Skin epidermis (tissue), 12 donors: ENCODE measurements around the gene ARFGEF3.
"Not testable (repeated sequence)": the region's sequence is repeated elsewhere in the genome, so short reads cannot be mapped to it uniquely, and the experiment has no call there.

Experiments used
- H3K27ac ChIP-seq, 21 experiments: fragments of 200-600 bp; sonication (generic) in 11 of 21; one replicate each; pipeline ENCODE4 v1.5.0; 2020; ENCODE audit warnings: mild to moderate bottlenecking in 3 of 21, inconsistent platforms in 2 of 21, moderate library complexity in 2 of 21
- H3K4me3 ChIP-seq, 7 experiments: fragments of 200-600 bp; sonication (generic) in 2 of 7; one replicate each; pipeline ENCODE4 v1.5.0; 2020; ENCODE audit warnings: inconsistent platforms in 2 of 7, mild to moderate bottlenecking in 2 of 7, moderate library complexity in 1 of 7

Gene ARFGEF3

DNA sequence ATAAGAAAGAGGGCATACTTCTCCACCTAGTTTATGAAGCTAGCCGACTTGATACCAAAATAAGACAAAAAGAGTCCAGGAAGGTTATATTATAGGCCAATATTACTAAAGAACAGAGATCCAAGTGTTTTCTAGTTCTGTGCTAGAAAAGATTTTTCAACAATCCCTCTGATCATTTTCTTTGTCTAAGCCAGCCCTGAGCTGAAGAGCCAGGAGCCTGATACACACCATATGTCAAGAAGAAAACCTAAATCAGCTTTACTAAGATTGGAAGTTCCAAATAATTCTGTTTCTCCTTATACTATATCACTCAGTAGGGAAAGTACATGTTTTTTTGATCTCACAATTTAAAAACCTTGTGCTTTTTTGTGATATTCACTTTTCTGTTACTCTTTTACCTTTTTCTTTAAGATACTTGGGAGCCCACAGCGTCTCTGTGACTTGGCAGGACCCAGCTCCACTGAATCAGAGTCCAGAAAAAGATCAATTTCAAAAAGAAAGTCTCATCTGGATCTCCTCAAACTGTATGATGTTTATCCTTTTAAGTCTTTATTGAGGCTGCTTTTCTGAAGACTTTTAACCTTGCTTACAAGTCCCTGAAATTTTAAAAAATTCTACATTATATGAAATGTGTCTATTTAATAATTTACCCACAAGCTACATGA is 99.5 kb downstream of the ARFGEF3 start:
- Histone ChIP-seq H3K4me3 (no peak overlapping the region), H3K27ac (no peak overlapping the region)

DNA sequence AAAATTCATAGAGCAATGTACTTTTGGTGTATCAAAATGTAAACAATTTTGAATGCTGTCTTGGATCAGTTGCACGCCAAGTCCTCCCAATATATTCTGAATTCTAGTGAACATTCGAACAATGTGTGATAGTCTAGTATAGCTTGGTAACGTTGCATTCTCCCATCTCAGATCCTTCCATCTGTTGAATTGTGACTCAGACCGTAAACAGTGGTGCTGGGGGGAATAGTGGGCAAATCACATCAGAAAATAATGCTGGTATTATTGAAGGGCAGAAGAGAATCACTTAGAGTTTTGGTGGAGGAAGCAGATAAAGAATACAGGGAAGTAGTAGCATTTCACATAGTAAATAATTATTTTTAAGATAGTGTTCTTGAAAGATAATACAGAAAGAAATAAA is 102.2 kb downstream of the ARFGEF3 start:
- Histone ChIP-seq H3K27ac (no peak overlapping the region), H3K4me3 (no peak overlapping the region)

DNA sequence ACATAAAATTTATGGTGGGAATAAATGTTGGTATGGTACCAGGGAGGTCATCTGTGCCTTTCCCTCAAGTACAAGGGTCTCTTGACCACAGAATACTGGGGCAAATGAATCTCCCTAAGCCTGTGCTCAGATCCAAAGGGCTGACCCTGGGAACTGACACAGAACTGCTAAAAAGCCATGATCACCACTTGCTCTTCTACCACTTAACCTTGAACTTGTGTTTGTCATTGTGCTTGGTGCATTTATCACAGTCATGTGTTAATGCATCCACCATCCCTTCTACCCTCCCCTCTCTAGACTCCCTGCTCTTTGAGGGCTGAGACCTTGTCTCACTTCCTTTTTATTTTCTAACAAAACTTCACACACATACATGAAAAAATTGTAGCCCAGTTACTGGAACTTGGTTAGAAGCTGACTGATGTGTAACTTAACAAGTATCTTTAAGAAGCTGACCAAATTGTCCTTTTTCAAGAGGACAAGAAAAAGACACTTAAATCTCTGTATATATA is 102.7 kb downstream of the ARFGEF3 start:
- H3K27ac ChIP-seq = no peak overlapping the region
- no peak overlapping the region for H3K4me3 ChIP-seq

DNA sequence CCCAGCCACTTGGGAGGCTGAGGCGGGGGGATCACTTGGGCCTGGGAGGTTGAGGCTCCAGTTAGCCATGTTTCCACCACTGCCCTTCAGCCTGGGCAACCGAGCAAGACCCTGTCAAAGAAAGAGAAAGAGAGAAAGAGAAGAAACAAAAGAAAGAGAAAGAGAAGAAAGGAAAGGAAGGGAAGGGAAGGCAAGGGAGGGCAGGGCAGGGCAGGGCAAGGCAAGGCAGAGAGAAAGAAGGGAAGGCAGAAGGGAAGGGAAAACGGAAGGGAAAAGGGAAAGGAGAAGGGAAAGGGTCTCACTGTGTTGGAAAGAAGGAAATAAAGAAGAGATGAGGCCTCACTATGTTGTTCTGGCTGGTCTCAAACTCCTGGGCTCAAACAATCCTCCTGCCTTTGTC is 104.4 kb downstream of the ARFGEF3 start:
- Histone ChIP-seq H3K4me3 (no peak overlapping the region), H3K27ac (no peak overlapping the region)

DNA sequence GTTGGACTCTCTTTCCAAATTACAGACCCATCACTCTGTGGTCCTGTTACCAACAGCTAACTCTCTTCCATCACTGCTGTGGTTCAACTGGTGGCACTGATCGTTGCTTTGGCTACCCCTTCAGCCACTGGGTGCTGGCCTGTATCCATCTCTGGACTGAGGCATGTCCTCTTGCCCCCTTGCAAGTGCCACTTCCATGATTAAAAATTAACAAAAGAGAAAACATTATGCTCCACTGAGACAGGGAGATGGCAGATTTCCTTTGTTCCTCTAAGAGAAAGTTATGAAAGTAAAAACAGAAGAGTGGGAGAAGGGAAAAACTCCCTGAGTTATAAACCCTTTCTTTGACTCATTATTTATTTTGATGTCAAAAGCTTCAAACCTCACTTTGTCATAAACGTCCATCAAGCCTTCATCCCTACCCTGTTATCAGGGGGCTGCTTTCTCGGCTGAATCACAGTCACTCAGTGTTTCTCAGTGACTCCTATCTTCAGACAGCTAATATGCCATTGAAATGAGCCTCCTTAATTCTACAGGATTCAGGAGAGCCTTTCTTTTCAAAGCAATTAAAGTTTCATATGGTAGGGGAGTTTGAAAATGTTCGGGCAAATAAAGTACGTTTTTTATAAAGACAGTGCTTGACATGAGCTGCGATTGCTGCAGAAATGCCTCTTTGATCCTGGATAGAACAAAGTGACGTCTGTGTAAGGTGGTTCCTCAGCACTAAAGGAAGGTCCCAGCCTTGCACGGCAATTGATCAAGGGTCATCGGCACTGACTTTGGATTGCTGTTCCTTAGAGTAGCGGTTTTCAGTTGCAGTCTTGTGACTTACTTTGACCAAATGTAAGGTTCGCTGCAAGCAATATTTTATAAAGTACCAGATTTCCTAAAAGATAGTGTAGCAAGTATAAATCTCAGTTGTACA is 106.5 kb downstream of the ARFGEF3 start:
- H3K27ac ChIP-seq = no peak overlapping the region
- H3K4me3 ChIP-seq = no peak overlapping the region

DNA sequence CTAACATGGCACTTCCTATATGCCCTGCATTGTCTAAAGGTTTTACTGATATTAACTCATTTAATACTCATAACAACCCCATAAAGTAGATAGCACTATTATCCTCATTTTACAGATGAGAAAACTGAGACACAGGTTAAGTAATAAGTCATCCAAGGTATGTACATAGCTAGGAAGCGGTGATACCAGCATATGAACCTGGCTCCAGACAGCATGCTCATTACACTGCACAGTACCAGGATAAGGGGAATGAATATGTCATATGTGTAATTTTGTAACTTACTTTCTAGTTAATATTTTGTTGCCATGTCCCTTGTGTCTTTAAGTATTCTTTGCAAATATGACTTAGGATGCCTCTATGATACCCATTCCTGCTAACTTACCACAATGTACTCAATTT is 109.7 kb downstream of the ARFGEF3 start:
- Histone ChIP-seq H3K27ac (no peak overlapping the region), H3K4me3 (no peak overlapping the region)

DNA sequence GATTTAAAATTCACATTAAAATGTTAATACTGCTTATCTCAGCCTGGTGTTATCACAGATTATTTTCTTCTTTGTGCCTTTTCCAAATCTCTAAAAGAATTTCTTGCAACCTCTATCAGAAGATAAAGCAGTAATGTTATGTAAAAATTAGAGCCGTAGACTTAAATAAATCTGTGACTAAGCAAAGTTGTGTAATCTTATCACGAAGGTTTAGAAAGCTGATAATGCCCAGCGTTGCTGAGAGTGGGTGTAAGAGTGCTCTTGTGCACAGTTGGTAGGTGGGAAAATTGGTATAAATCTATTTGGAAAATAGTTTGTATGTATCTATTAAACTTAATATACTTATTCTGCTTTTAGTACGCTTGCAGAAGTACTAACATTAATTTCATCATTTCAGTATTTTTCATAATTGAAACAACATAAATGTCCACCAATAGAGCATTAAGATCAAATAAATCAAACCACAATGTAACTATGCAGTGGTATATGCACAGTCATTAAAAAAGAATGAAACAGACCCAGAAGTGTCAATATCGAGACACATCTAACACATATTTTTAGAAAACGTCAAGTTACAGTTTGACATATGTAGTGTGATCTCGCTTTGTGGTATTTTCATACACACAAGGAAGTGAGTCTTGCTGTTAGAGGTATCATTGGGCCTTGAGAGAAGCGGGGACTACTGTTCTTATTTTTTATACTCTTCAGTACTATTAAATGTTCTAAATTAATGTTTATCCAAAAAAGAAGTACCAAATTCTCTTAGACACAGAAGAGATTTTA is 111.0 kb downstream of the ARFGEF3 start:
- H3K27ac ChIP-seq = no peak overlapping the region
- H3K4me3 ChIP-seq = no peak overlapping the region

DNA sequence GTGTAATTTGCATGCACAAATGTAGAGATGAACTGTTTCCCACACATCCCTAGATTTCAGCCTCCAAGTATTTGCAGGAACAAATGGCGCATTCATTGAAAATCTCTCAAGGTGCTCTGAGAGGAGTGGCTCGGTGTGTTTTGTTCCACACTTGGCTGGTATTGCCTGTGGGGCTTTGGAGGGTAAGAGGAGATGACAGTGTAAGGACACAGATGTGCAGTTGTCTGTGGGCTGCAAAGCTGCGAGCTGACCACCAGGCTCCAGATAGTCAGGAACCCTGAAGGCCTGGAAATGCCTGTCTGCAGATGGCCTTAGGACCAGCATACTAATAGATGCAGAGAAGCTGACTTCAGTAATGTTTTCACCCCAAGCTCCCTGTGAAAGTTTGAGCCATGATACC is 114.2 kb downstream of the ARFGEF3 start:
- H3K4me3 ChIP-seq = no peak overlapping the region
- H3K27ac ChIP-seq = no peak overlapping the region

DNA sequence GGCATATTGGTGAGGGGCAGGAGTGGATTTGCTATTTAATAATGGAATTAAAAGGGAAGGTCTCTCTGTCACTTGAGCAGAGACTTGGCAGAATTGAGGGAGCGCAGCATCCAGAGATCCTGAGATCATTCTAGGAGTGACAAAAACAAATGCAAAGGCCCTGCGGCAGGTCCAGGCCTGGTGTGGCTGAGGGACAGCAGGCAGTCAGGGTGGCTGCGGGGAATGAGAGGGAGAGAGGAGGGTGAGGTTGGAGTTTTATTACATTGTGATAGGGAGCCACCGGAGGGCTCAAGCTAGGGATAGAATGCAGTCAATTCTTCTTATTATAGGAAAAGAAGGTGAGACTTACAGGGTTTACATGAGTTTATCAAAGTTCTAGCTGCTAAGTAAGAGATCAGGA is 116.1 kb downstream of the ARFGEF3 start:
- Histone ChIP-seq H3K4me3 (no peak overlapping the region), H3K27ac (no peak overlapping the region)

DNA sequence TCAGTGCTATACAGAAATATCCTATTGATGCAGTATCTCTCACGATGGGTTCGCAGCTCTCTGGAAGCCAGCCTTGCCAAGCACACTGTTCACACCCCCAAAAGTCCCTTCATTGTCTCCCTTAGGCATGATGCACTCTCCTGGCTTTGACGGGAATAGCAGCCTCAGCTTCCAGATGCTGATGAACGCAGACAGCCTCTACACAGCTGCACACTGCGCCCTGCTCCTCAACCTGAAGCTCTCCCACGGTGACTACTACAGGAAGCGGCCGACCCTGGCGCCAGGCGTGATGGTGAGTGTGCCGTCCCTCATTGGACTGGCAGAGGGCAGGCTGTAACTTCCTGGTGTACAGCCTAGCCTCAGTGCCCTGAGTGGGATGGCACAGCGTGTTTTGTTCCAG is 116.6 kb downstream of the ARFGEF3 start:
- Histone ChIP-seq H3K27ac (no peak overlapping the region), H3K4me3 (no peak overlapping the region)

DNA sequence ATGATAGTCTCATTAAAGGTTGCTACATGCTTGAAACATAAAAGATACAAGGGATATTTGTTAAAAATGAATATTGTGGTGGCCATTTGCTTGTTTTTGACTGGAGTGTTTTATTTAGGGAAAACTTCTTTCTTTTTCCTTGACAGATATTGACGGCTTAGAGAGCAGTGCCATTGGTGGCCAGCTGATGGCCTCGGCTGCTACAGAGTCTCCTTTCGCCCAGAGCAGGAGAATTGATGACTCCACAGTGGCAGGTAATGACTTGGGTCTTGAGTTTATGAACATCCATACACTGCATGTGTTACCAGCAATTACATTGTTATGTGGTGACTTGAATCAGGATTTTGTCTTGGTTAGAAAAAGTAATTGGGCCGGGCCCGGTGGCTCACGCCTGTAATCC is 124.1 kb downstream of the ARFGEF3 start:
- H3K4me3 ChIP-seq = no peak overlapping the region
- no peak overlapping the region for H3K27ac ChIP-seq

DNA sequence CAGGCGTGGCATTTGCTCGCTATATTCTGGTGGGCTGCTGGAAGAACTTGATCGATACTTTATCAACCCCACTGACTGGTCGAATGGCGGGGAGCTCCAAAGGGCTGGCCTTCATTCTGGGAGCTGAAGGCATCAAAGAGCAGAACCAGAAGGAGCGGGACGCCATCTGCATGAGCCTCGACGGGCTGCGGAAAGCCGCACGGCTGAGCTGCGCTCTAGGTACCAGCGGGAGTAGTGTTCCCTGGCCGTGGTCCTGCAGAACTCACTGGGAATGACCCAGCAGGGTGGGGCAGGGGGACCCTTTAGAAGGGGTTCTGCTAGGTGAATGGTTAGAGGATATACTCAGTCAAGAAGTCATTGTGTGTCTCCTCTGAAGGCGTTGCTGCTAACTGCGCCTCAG is 125.0 kb downstream of the ARFGEF3 start:
- Histone ChIP-seq H3K4me3 (no peak overlapping the region), H3K27ac (no peak overlapping the region)

DNA sequence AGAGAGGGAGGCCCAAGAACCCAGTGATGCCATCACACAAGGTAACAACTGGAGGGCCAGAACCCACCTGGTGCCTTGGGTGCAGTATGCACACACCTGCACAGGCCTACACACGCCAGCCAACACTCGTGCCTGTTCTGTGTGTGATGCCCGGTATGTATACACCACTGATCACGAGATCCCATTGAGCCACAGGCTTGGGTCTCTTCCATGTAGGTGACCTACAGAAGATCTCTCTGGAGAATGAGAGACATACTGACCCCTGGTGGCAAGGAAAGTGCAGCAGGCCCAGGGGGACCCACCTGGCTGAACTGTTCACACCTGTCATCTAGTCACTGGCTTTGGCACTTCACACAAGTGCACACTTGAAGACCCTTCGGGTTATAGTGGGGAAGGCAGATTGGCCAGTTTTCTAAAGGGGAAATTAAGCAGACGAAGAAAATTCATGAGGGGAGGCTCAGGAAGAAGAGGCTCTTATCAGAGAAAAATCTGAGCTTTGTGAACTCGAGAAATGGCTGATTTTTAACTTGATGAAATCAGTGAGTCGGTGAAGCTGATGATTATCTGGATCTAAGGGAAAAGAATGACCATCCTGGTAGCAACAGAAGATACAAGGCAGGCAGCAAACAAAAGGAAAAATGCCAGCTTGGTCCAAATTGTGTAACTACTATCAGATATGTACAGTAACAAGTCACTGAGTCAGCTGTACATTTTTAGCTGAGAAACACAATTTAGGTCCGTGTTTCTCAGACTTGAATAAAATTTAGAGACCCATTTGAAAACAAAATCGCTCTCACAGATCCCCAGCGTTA is 125.6 kb downstream of the ARFGEF3 start:
- no peak overlapping the region for H3K4me3 ChIP-seq
- no peak overlapping the region for H3K27ac ChIP-seq

DNA sequence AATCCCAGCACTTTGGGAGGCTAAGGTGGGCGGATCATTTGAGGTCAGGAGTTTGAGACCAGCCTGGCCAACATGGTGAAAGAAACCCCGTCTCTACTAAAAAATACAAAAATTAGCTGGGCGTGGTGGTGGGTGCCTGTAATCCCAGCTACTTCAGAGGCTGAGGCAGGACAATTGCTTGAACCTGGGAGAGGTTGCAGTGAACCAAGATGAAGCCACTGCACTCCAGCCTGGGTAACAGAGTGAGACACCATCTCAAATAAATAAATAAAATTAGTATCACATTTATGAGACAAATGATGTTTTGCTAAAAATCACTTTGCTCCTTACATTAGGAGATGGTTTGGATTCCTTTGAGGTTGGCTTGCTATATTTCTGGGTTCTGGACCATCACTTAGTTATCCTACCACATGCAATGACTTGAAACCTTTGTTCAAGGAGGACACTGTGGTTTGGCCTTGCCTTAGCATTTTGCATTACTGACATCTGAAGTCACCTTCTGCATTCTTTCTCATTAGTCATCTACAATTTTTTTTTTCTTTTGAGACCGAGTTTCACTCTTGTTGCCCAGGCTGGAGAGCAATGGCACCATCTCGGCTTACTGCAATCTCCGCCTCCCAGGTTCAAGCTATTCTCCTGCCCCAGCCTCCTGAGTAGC is 126.8 kb downstream of the ARFGEF3 start:
- not testable (repeated sequence) for H3K4me3 ChIP-seq, H3K27ac ChIP-seq

DNA sequence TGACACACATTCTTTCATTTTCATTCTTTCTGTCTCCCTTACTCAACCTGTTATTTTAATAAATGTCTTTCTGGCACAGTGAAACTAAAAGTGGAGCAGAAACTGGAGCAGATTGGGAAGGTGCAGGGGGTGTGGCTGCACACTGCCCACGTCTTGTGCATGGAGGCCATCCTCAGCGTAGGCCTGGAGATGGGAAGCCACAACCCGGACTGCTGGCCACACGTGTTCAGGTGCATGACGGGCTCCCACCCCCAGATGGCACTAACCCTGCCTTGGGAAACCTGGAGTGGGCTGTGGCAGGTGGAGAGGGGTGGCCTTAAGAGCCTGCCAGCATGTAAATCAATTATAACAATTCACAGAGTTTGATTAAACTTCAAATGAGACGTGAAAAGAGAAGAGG is 128.0 kb downstream of the ARFGEF3 start:
- H3K27ac ChIP-seq = no peak overlapping the region
- no peak overlapping the region for H3K4me3 ChIP-seq

DNA sequence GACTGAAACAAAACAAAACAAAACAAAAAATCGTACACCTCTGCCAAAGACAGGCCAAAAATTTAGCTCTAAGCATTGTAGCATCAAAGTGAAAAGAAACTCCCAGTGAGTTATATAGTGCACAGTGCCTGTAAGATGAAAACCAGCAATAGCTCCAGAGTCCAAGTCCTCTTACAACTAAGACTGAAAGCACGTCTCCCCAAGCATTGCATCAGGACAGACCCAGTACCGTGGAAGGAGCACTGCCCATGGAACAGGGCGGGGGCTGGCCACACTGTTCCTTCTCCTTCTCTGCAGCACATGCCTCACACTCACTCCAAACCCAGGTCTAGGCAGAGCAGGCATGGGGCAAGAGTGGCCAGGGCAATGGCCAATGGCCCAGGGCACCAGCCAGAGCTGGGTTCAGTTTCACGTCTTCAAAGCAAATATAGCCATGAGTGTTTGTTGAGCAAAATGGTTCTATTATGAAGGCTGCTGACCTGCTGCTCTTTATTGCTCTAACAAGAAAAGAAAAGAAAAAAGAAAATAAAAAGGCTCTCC is 128.8 kb downstream of the ARFGEF3 start:
- Histone ChIP-seq H3K4me3 (no peak overlapping the region), H3K27ac (no peak overlapping the region)

DNA sequence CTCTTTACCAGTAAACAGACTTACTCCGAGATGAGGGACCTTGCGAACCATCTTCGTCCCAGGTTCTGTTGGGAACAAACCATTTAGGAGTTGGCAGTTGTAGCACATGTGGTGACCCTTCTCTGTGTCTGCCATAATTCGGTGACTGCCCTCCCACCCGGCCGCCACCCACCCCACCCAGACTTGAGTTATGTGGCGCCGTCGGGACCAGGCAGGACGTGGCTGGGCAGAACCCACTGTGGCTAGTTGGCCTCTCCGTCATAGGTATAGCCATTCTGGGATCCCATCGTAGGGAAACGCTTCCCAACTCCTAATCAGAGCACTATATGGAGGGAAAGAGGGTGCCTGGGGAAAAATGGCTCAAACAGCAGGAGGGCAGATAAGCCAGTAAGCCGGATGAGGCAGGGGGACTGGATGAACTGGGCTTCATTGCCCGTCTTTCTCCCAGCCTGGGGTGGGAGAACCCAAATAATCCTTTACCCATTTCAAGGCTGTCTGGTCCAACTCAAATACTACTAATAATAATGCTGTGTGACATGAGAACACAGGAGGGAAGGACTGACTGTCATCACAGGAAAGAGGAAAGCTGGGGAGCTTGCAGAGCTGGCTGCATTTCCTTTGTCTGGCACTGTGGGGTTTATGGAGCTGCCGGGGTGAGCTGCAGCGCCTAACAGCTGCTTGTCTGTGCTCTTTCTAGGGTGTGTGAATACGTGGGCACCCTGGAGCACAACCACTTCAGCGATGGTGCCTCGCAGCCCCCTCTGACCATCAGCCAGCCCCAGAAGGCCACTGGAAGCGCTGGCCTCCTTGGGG is 129.5 kb downstream of the ARFGEF3 start:
- H3K4me3 ChIP-seq = no peak overlapping the region

DNA sequence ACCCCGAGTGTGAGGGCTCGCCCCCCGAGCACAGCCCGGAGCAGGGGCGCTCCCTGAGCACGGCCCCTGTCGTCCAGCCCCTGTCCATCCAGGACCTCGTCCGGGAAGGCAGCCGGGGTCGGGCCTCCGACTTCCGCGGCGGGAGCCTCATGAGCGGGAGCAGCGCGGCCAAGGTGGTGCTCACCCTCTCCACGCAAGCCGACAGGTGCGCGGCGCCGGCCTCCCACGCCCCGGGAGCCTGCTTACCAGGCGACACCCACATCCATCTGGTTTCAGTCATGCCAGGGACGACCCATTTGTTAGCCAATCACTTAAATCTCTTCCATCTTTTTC is 130.1 kb downstream of the ARFGEF3 start:
- no peak overlapping the region for H3K4me3 ChIP-seq
- H3K27ac ChIP-seq = no peak overlapping the region

More for the DNA sequence above, 129.5 kb downstream of the ARFGEF3 start:
- H3K27ac ChIP-seq = no peak overlapping the region
